ENCODE data around the gene SV2B.

SV2B gene

DNA sequence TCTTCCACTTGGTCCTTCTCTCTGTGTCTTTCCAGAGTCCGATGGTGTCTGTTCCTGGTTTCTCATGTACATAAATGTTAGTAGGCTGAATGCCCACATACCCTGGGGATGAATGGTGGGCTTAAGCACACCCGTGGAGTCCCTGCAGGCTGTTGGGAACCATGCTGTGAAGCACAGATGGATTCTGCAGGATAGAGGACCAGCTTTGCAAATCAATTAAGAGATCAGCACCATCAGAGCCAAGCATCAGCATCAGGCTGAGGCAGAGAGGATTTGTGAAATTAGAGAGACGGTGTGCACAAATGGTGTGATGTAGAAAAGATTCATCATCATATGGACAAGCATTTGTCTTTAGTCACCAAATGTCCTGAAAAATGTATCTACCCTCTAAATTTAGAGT is 127.1 kb downstream of the SV2B start:
- TF ChIP-seq, protein P1, sequence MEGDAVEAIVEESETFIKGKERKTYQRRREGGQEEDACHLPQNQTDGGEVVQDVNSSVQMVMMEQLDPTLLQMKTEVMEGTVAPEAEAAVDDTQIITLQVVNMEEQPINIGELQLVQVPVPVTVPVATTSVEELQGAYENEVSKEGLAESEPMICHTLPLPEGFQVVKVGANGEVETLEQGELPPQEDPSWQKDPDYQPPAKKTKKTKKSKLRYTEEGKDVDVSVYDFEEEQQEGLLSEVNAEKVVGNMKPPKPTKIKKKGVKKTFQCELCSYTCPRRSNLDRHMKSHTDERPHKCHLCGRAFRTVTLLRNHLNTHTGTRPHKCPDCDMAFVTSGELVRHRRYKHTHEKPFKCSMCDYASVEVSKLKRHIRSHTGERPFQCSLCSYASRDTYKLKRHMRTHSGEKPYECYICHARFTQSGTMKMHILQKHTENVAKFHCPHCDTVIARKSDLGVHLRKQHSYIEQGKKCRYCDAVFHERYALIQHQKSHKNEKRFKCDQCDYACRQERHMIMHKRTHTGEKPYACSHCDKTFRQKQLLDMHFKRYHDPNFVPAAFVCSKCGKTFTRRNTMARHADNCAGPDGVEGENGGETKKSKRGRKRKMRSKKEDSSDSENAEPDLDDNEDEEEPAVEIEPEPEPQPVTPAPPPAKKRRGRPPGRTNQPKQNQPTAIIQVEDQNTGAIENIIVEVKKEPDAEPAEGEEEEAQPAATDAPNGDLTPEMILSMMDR (conservative IDR thresholded peaks at IDR 0.05; ENCODE audit: low read length): no peak
- no peak for DNase-seq (ENCODE audit: low read depth)

DNA sequence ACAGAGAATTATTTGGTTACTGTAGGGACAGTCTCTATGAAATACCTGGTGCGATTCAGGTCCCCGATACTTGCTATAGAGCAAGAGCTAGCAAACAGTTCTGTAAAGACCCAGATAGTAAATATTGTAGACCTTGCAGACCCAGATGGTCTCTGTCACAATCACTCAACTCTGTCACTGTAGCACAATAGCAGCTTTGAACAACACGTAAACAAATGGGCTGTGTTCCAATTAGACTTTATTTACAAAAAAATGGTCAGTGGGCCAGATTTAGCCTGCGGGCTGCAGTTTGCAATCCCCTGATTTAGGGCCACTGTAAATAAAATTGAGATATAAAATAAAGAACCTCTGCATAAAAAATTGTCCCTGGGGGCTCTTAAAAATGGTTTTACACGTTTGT is 127.7 kb downstream of the SV2B start:
- TF ChIP-seq, protein P1 (conservative IDR thresholded peaks at IDR 0.05; ENCODE audit: low read length): no peak
- DNase-seq (ENCODE audit: low read depth): no peak
- H3K4me3 ChIP-seq (ENCODE audit: low read length): no peak overlapping the region

More for the DNA sequence above, 127.1 kb downstream of the SV2B start:
- no peak overlapping the region for H3K4me3 ChIP-seq (ENCODE audit: low read length)

DNA sequence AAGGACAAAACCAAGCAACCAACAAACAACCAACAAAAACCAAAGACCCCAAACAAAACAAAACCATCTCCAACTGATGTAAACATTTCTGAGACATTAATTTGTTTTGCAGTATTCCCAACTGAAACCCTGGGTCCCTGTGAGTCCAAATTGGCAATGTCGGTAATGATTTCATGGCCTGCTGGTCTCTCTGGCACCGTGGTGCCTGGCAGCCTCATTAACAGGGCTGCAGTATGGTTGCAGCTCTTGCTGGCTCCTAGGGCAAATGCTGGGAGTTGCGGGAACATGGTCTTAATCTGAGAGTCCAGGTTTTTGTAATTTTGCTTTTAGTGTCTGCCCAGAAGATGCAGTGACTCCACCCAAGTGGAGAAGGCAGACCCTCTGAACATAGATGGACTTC is 128.3 kb downstream of the SV2B start:
- TF ChIP-seq, protein P1 (conservative IDR thresholded peaks at IDR 0.05; ENCODE audit: low read length): no peak
- H3K4me3 ChIP-seq (ENCODE audit: low read length): no peak overlapping the region
- DNase-seq (ENCODE audit: low read depth): no peak

DNA sequence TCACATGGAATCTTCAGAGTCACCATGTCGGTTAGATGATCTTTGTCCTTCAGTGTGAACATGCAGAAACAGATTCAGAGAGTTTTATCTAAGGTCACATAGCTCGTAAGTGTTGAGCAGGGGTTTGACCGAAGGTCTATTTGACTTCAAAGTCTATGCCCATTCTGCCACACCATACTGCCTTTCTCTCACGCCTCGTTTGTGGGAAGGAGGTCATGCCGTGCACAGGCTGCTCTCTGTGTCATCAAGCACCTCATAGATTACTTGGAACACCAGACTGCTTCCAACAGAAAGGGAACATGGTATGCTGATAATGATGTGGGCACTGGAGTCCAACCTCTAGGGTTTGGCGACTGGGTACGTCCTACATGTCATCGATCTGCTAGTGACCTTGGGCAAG is 128.8 kb downstream of the SV2B start:
- DNase-seq (ENCODE audit: low read depth): no peak
- TF ChIP-seq, protein P1 (conservative IDR thresholded peaks at IDR 0.05; ENCODE audit: low read length): no peak
- H3K4me3 ChIP-seq (ENCODE audit: low read length): no peak overlapping the region

DNA sequence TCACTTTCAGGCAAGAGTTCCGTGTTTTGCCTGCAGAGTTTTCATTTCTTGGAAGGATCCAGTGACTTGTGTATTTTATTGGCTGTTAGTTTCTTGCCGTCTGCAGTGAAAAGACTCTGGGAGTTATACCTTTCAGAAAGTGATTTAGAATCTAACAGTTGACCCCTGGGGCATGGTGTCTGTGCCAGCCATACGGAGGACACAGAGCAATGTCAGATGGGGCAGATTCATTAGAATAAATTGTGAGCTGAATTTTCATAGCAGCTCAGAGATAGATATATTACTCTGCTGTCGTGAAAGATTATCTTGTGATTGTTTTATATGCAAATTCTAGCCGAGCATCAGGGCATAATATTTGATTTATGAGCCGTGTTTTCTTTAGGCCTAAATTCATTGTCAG is 131.6 kb downstream of the SV2B start:
- TF ChIP-seq, protein P1 (conservative IDR thresholded peaks at IDR 0.05; ENCODE audit: low read length): no peak
- DNase-seq (ENCODE audit: low read depth): no peak
- H3K4me3 ChIP-seq (ENCODE audit: low read length): no peak overlapping the region

DNA sequence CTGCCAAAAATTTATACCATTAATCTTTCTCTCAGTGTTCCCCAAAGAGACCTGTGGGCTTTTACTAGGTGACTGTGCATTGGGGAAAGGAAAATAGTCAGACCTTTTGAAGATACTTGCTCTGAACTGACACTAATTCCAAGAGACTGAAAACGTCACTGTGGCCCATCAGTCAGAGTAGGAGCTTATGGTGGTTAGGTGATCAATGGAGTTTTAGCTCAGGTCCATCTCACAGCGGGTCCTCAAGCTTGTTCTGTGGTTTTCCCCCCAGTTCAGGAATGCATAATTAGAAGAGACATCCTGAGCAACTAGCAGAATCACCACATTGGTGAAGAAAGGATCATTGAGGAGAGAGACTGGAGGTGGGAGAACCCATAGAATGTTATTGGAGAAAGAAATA is 134.7 kb downstream of the SV2B start:
- TF ChIP-seq, protein P1 (conservative IDR thresholded peaks at IDR 0.05; ENCODE audit: low read length): no peak
- no peak for DNase-seq (ENCODE audit: low read depth)
- no peak overlapping the region for H3K4me3 ChIP-seq (ENCODE audit: low read length)

DNA sequence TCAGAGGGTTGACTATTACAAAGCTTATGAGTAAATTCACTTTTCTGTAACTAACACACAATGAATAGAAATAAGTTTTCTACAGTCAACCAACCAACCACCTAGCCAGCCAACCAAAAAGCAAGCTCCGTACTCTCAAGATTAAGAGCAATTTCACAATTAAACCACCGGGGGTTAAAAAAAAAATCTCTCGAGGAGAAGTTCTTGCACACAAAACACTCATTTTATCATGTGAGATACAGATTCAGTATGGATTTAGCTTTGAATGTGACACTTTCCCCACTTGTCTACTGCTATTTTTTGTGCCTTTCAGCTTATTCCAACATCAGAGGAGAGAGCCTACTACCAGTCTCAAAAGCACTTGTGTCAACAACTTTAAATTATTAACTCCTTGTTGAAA is 135.3 kb downstream of the SV2B start:
- TF ChIP-seq, protein P1 (conservative IDR thresholded peaks at IDR 0.05; ENCODE audit: low read length): no peak
- no peak for DNase-seq (ENCODE audit: low read depth)
- H3K4me3 ChIP-seq (ENCODE audit: low read length): no peak overlapping the region

Measured in AG10803 (cell line).